ENCODE data around the gene ERFE. TPM values are rescaled to one million over a fixed set of nuclear protein-coding genes. Genes with fewer than 3 reads are reported as not detected.

The ERFE gene
- total RNA-seq, 1 experiment from 2014 or later = 4.5 TPM

GRCh38 chr2:238114331-238114841, 44.4 kb upstream of the ERFE start (continued):
- TF ChIP-seq, protein P1, sequence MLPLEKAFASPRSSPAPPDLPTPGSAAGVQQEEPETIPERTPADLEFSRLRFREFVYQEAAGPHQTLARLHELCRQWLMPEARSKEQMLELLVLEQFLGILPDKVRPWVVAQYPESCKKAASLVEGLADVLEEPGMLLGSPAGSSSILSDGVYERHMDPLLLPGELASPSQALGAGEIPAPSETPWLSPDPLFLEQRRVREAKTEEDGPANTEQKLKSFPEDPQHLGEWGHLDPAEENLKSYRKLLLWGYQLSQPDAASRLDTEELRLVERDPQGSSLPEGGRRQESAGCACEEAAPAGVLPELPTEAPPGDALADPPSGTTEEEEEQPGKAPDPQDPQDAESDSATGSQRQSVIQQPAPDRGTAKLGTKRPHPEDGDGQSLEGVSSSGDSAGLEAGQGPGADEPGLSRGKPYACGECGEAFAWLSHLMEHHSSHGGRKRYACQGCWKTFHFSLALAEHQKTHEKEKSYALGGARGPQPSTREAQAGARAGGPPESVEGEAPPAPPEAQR (CRISPR knock-in tag; IDR thresholded peaks at IDR 0.05) = no peak
- TF ChIP-seq, protein P2, sequence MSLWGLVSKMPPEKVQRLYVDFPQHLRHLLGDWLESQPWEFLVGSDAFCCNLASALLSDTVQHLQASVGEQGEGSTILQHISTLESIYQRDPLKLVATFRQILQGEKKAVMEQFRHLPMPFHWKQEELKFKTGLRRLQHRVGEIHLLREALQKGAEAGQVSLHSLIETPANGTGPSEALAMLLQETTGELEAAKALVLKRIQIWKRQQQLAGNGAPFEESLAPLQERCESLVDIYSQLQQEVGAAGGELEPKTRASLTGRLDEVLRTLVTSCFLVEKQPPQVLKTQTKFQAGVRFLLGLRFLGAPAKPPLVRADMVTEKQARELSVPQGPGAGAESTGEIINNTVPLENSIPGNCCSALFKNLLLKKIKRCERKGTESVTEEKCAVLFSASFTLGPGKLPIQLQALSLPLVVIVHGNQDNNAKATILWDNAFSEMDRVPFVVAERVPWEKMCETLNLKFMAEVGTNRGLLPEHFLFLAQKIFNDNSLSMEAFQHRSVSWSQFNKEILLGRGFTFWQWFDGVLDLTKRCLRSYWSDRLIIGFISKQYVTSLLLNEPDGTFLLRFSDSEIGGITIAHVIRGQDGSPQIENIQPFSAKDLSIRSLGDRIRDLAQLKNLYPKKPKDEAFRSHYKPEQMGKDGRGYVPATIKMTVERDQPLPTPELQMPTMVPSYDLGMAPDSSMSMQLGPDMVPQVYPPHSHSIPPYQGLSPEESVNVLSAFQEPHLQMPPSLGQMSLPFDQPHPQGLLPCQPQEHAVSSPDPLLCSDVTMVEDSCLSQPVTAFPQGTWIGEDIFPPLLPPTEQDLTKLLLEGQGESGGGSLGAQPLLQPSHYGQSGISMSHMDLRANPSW (CRISPR knock-in tag; conservative IDR thresholded peaks at IDR 0.05; ENCODE audit: low read depth) = no peak
- TF ChIP-seq ZNF396 (CRISPR knock-in tag; IDR thresholded peaks at IDR 0.05; ENCODE audit: borderline replicate concordance) (no peak), TCF7 (CRISPR knock-in tag; IDR thresholded peaks at IDR 0.05; ENCODE audit: low read depth) (no peak)

GRCh38 chr2:238114851-238115660, 43.7 kb upstream of the ERFE start:
- CTCF ChIA-PET = interaction anchor here (0.6 to 1.8 kb wide), 7 partner anchors 9 to 148 kb away, joined by 3 to 6 read pairs (median 4); no protein-coding TSS in a partner anchor

More at GRCh38 chr2:238114851-238115660, 43.7 kb upstream of the ERFE start:
- Mint-ChIP-seq H3K9me3 (peaks cover 21% of the 10 kb centered on the region), H3K36me3 (peaks cover 6% of the 10 kb centered on the region), H3K4me1 (no peaks in the 10 kb centered on the region), H3K27ac (no peak overlapping the region; the same call in 1 of the 2 replicates), H3K4me3 (no peak overlapping the region), H3K27me3 (ENCODE audit: low read depth) (no peaks in the 10 kb centered on the region)
- DNase-seq (ENCODE audit: low spot score) (peak; percentile 12), ATAC-seq (peak; percentile 39)
- TF ChIP-seq OVOL2 (CRISPR knock-in tag; IDR thresholded peaks at IDR 0.05; ENCODE audit: borderline replicate concordance) = no peak
- TF ChIP-seq, protein P2 (CRISPR knock-in tag; conservative IDR thresholded peaks at IDR 0.05; ENCODE audit: low read depth) = no peak
- TF ChIP-seq CBFB (CRISPR knock-in tag; IDR thresholded peaks at IDR 0.05; ENCODE audit: low read depth) = no peak
- TF ChIP-seq ZBTB43 (CRISPR knock-in tag; IDR thresholded peaks at IDR 0.05) = no peak
- TF ChIP-seq ZNF671 (CRISPR knock-in tag; IDR thresholded peaks at IDR 0.05) = no peak
- TF ChIP-seq JUN (CRISPR knock-in tag; IDR thresholded peaks at IDR 0.05) = no peak
- no peak for TF ChIP-seq IRF1 (CRISPR knock-in tag; IDR thresholded peaks at IDR 0.05)
- no peak for TF ChIP-seq ZNF232 (CRISPR knock-in tag; IDR thresholded peaks at IDR 0.05)
- TF ChIP-seq GRHL2 (CRISPR knock-in tag; IDR thresholded peaks at IDR 0.05; ENCODE audit: insufficient replicate concordance, severe bottlenecking) = no peak
- TF ChIP-seq, protein P3, sequence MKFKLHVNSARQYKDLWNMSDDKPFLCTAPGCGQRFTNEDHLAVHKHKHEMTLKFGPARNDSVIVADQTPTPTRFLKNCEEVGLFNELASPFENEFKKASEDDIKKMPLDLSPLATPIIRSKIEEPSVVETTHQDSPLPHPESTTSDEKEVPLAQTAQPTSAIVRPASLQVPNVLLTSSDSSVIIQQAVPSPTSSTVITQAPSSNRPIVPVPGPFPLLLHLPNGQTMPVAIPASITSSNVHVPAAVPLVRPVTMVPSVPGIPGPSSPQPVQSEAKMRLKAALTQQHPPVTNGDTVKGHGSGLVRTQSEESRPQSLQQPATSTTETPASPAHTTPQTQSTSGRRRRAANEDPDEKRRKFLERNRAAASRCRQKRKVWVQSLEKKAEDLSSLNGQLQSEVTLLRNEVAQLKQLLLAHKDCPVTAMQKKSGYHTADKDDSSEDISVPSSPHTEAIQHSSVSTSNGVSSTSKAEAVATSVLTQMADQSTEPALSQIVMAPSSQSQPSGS (CRISPR knock-in tag; IDR thresholded peaks at IDR 0.05; ENCODE audit: borderline replicate concordance, low read depth) = no peak
- TF ChIP-seq, protein P4, sequence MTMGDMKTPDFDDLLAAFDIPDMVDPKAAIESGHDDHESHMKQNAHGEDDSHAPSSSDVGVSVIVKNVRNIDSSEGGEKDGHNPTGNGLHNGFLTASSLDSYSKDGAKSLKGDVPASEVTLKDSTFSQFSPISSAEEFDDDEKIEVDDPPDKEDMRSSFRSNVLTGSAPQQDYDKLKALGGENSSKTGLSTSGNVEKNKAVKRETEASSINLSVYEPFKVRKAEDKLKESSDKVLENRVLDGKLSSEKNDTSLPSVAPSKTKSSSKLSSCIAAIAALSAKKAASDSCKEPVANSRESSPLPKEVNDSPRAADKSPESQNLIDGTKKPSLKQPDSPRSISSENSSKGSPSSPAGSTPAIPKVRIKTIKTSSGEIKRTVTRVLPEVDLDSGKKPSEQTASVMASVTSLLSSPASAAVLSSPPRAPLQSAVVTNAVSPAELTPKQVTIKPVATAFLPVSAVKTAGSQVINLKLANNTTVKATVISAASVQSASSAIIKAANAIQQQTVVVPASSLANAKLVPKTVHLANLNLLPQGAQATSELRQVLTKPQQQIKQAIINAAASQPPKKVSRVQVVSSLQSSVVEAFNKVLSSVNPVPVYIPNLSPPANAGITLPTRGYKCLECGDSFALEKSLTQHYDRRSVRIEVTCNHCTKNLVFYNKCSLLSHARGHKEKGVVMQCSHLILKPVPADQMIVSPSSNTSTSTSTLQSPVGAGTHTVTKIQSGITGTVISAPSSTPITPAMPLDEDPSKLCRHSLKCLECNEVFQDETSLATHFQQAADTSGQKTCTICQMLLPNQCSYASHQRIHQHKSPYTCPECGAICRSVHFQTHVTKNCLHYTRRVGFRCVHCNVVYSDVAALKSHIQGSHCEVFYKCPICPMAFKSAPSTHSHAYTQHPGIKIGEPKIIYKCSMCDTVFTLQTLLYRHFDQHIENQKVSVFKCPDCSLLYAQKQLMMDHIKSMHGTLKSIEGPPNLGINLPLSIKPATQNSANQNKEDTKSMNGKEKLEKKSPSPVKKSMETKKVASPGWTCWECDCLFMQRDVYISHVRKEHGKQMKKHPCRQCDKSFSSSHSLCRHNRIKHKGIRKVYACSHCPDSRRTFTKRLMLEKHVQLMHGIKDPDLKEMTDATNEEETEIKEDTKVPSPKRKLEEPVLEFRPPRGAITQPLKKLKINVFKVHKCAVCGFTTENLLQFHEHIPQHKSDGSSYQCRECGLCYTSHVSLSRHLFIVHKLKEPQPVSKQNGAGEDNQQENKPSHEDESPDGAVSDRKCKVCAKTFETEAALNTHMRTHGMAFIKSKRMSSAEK (CRISPR knock-in tag; IDR thresholded peaks at IDR 0.05; ENCODE audit: borderline replicate concordance) = no peak
- TF ChIP-seq USF2 (CRISPR knock-in tag; IDR thresholded peaks at IDR 0.05) = no peak
- POLR2A ChIA-PET = no interaction called here

Data from WTC11 (cell line).